ENCODE measurements around the gene BBX.

The BBX gene

GRCh38 chr3:107596639-107597038, 73.9 kb downstream of the BBX start:
- Histone ChIP-seq H3K9me3 (ENCODE audit: control insufficient read depth, insufficient read depth, low read length) (no peaks in the 10 kb centered on the region), H3K4me1 (ENCODE audit: control insufficient read depth, insufficient read depth, low read length) (peaks cover 1% of the 10 kb centered on the region; the same call in 1 of the 2 replicates), H3K27ac (ENCODE audit: low read length) (no peak overlapping the region), H3K36me3 (ENCODE audit: control insufficient read depth, insufficient read depth, low read length) (no peaks in the 10 kb centered on the region), H3K4me3 (ENCODE audit: low read length) (no peak overlapping the region), H3K27me3 (ENCODE audit: control insufficient read depth, insufficient read depth, low read length) (no peaks in the 10 kb centered on the region)
- no peak for DNase-seq (ENCODE audit: low read depth, low spot score)
- WGBS (ENCODE audit: insufficient coverage, insufficient read length) = no CpG with 5 or more reads among the region's 3 CpGs

GRCh38 chr3:107598926-107599771, 76.4 kb downstream of the BBX start:
- no peak overlapping the region for H3K27ac ChIP-seq (ENCODE audit: low read length)

GRCh38 chr3:107599772-107600145, 77.0 kb downstream of the BBX start:
- Histone ChIP-seq H3K9me3 (ENCODE audit: control insufficient read depth, insufficient read depth, low read length) (no peaks in the 10 kb centered on the region), H3K27me3 (ENCODE audit: control insufficient read depth, insufficient read depth, low read length) (no peaks in the 10 kb centered on the region), H3K27ac (ENCODE audit: low read length) (no peak overlapping the region), H3K36me3 (ENCODE audit: control insufficient read depth, insufficient read depth, low read length) (no peaks in the 10 kb centered on the region), H3K4me3 (ENCODE audit: low read length) (no peak overlapping the region), H3K4me1 (ENCODE audit: control insufficient read depth, insufficient read depth, low read length) (peaks cover 1% of the 10 kb centered on the region; the same call in 1 of the 2 replicates)
- no CpG with 5 or more reads among the region's 3 CpGs for WGBS (ENCODE audit: insufficient coverage, insufficient read length)
- no peak for DNase-seq (ENCODE audit: low read depth, low spot score)

More at GRCh38 chr3:107598926-107599771, 76.4 kb downstream of the BBX start:
- Histone ChIP-seq H3K4me1 (ENCODE audit: control insufficient read depth, insufficient read depth, low read length) (peaks cover 1% of the 10 kb centered on the region; the same call in 1 of the 2 replicates), H3K27me3 (ENCODE audit: control insufficient read depth, insufficient read depth, low read length) (no peaks in the 10 kb centered on the region), H3K9me3 (ENCODE audit: control insufficient read depth, insufficient read depth, low read length) (no peaks in the 10 kb centered on the region), H3K36me3 (ENCODE audit: control insufficient read depth, insufficient read depth, low read length) (no peaks in the 10 kb centered on the region), H3K4me3 (ENCODE audit: low read length) (no peak overlapping the region)
- DNase-seq (ENCODE audit: low read depth, low spot score) = no peak
- no CpG with 5 or more reads among the region's 12 CpGs for WGBS (ENCODE audit: insufficient coverage, insufficient read length)

GRCh38 chr3:107600780-107601179, 78.0 kb downstream of the BBX start:
- Histone ChIP-seq H3K27me3 (ENCODE audit: control insufficient read depth, insufficient read depth, low read length) (no peaks in the 10 kb centered on the region), H3K27ac (ENCODE audit: low read length) (no peak overlapping the region), H3K9me3 (ENCODE audit: control insufficient read depth, insufficient read depth, low read length) (no peaks in the 10 kb centered on the region), H3K4me3 (ENCODE audit: low read length) (no peak overlapping the region), H3K4me1 (ENCODE audit: control insufficient read depth, insufficient read depth, low read length) (peaks cover 1% of the 10 kb centered on the region; the same call in 1 of the 2 replicates), H3K36me3 (ENCODE audit: control insufficient read depth, insufficient read depth, low read length) (no peaks in the 10 kb centered on the region)
- no peak for DNase-seq (ENCODE audit: low read depth, low spot score)
- WGBS (ENCODE audit: insufficient coverage, insufficient read length) = no CpG with 5 or more reads among the region's 1 CpG

GRCh38 chr3:107604057-107604822, 81.5 kb downstream of the BBX start:
- no peak for DNase-seq (ENCODE audit: low read depth, low spot score)
- Histone ChIP-seq H3K9me3 (ENCODE audit: control insufficient read depth, insufficient read depth, low read length) (no peaks in the 10 kb centered on the region), H3K4me1 (ENCODE audit: control insufficient read depth, insufficient read depth, low read length) (no peaks in the 10 kb centered on the region; the same call in 1 of the 2 replicates), H3K4me3 (ENCODE audit: low read length) (no peak overlapping the region), H3K27me3 (ENCODE audit: control insufficient read depth, insufficient read depth, low read length) (no peaks in the 10 kb centered on the region), H3K36me3 (ENCODE audit: control insufficient read depth, insufficient read depth, low read length) (no peaks in the 10 kb centered on the region), H3K27ac (ENCODE audit: low read length) (no peak overlapping the region)
- WGBS (ENCODE audit: insufficient coverage, insufficient read length) = no CpG with 5 or more reads among the region's 7 CpGs

DNA sequence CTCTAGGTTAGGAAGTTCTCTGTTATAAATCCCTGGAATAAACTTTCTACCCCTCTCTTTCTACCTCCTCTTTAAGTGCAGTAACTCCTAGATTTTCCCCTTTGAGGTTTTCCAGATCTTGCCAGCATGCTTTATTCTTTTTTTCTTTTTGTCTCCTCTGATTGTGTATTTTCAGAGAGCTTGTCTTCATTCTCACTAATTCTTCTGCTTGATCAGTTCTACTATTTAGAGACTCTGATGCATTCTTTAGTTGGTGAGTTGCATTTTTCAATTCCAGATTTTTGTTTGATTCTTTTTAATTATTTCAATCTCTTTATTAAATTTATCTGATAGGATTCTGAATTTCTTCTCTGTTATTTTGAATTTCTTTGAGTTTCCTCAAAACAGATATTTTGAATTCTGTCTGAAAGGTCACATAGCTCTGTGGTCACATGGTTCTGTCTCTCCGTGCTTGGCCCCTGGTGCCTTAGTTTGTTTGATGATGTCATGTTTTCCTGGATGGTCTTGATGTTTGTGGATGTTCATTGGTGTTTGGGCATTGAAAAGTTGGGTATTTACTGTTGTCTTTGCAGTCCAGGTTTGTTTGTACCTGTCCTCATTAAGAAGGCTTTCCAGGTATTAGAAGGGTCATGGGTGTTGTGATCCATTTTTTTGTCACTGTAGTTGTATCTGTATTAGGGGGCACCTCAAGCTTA, 89.2 kb downstream of the BBX start:
- H3K27me3 ChIP-seq (ENCODE audit: control insufficient read depth, insufficient read depth, low read length) = no peaks in the 10 kb centered on the region
- no peak overlapping the region for H3K4me3 ChIP-seq (ENCODE audit: low read length)
- WGBS (ENCODE audit: insufficient coverage, insufficient read length) = no CpG with 5 or more reads among the region's 1 CpG
- no peaks in the 10 kb centered on the region for H3K9me3 ChIP-seq (ENCODE audit: control insufficient read depth, insufficient read depth, low read length)
- DNase-seq (ENCODE audit: low read depth, low spot score) = no peak
- no peak overlapping the region for H3K27ac ChIP-seq (ENCODE audit: low read length)
- H3K36me3 ChIP-seq (ENCODE audit: control insufficient read depth, insufficient read depth, low read length) = no peaks in the 10 kb centered on the region
- no peaks in the 10 kb centered on the region for H3K4me1 ChIP-seq (ENCODE audit: control insufficient read depth, insufficient read depth, low read length)

DNA sequence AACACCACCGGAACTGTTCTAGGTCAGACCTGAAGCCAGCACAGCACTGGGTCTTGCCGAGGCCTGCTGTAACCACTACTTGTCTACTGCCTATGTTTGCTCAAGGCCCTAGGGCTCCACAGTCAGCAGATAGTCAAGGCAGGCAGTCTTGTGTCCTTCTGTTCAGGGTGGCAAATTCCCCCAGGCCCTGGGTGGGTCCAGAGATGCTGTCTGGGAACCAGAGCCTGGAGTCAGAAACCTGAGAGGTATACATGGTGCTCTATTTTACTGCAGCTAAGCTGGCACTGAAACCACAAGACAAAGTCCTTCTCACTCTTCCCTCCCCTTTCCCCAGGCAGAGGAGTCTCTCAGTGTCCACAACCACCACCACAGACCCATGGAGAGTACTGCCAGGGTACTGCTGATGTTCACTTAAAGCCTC, 89.9 kb downstream of the BBX start:
- Histone ChIP-seq H3K27me3 (ENCODE audit: control insufficient read depth, insufficient read depth, low read length) (no peaks in the 10 kb centered on the region), H3K9me3 (ENCODE audit: control insufficient read depth, insufficient read depth, low read length) (no peaks in the 10 kb centered on the region), H3K27ac (ENCODE audit: low read length) (no peak overlapping the region), H3K4me1 (ENCODE audit: control insufficient read depth, insufficient read depth, low read length) (no peaks in the 10 kb centered on the region), H3K36me3 (ENCODE audit: control insufficient read depth, insufficient read depth, low read length) (no peaks in the 10 kb centered on the region), H3K4me3 (ENCODE audit: low read length) (no peak overlapping the region)
- WGBS (ENCODE audit: insufficient coverage, insufficient read length) = no CpG with 5 or more reads among the region's 2 CpGs
- DNase-seq (ENCODE audit: low read depth, low spot score) = no peak

GRCh38 chr3:107619549-107619948, 96.8 kb downstream of the BBX start:
- Histone ChIP-seq H3K27me3 (ENCODE audit: control insufficient read depth, insufficient read depth, low read length) (no peaks in the 10 kb centered on the region), H3K27ac (ENCODE audit: low read length) (no peak overlapping the region), H3K4me3 (ENCODE audit: low read length) (no peak overlapping the region), H3K4me1 (ENCODE audit: control insufficient read depth, insufficient read depth, low read length) (no peaks in the 10 kb centered on the region), H3K9me3 (ENCODE audit: control insufficient read depth, insufficient read depth, low read length) (no peaks in the 10 kb centered on the region), H3K36me3 (ENCODE audit: control insufficient read depth, insufficient read depth, low read length) (no peaks in the 10 kb centered on the region)
- no peak for DNase-seq (ENCODE audit: low read depth, low spot score)
- no CpG with 5 or more reads among the region's 2 CpGs for WGBS (ENCODE audit: insufficient coverage, insufficient read length)

- WGBS (ENCODE audit: insufficient coverage, insufficient read length) = no CpG with 5 or more reads among the region's 3 CpGs
- no peak overlapping the region for H3K27ac ChIP-seq (ENCODE audit: low read length)
- no peaks in the 10 kb centered on the region for H3K36me3 ChIP-seq (ENCODE audit: control insufficient read depth, insufficient read depth, low read length)
- H3K4me1 ChIP-seq (ENCODE audit: control insufficient read depth, insufficient read depth, low read length) = no peaks in the 10 kb centered on the region
- H3K27me3 ChIP-seq (ENCODE audit: control insufficient read depth, insufficient read depth, low read length) = no peaks in the 10 kb centered on the region
- no peak for DNase-seq (ENCODE audit: low read depth, low spot score)
- no peak overlapping the region for H3K4me3 ChIP-seq (ENCODE audit: low read length)
- no peaks in the 10 kb centered on the region for H3K9me3 ChIP-seq (ENCODE audit: control insufficient read depth, insufficient read depth, low read length)
Measured at GRCh38 chr3:107620534-107620933, 97.8 kb downstream of the BBX start.

- no peak for DNase-seq (ENCODE audit: low read depth, low spot score)
- Histone ChIP-seq H3K4me3 (ENCODE audit: low read length) (no peak overlapping the region), H3K9me3 (ENCODE audit: control insufficient read depth, insufficient read depth, low read length) (no peaks in the 10 kb centered on the region), H3K36me3 (ENCODE audit: control insufficient read depth, insufficient read depth, low read length) (no peaks in the 10 kb centered on the region), H3K27me3 (ENCODE audit: control insufficient read depth, insufficient read depth, low read length) (no peaks in the 10 kb centered on the region), H3K27ac (ENCODE audit: low read length) (no peak overlapping the region), H3K4me1 (ENCODE audit: control insufficient read depth, insufficient read depth, low read length) (no peaks in the 10 kb centered on the region)
- no CpG with 5 or more reads among the region's 3 CpGs for WGBS (ENCODE audit: insufficient coverage, insufficient read length)
Measured at GRCh38 chr3:107621465-107621864, 98.7 kb downstream of the BBX start.

Data from iPS DF 6.9 (cell line).